Measurements from ENCODE around the gene LRTM1.

The LRTM1 gene

GRCh38 chr3:54970895-54971294 lies 43.0 kb upstream of the LRTM1 start:
- Histone ChIP-seq H3K4me3 (ENCODE audit: low read depth, low read length) (no peak overlapping the region), H3K36me3 (ENCODE audit: control insufficient read depth in 2 of 2, insufficient read depth in 1 of 2, low read length in 2 of 2) (no peaks in the 10 kb centered on the region), H3K27ac (ENCODE audit: extremely low read depth, low read depth, low read length) (no peak overlapping the region), H3K9me3 (ENCODE audit: control insufficient read depth, insufficient read depth, low read depth, low read length) (no peaks in the 10 kb centered on the region), H3K4me1 (ENCODE audit: control insufficient read depth, insufficient read depth, low read length) (no peaks in the 10 kb centered on the region)
- TF ChIP-seq ZNF341 (tag by site-specific recombination; IDR thresholded peaks at IDR 0.05; ENCODE audit: low read depth): no peak
- TF ChIP-seq ZNF311 (tag by site-specific recombination; IDR thresholded peaks at IDR 0.05; ENCODE audit: borderline replicate concordance): no peak
- TF ChIP-seq ZBTB8A (tag by site-specific recombination; IDR thresholded peaks at IDR 0.05): no peak
- TF ChIP-seq GLIS1 (tag by site-specific recombination; IDR thresholded peaks at IDR 0.05): no peak
- no peak for TF ChIP-seq ZNF501 (tag by site-specific recombination; IDR thresholded peaks at IDR 0.05)
- no peak for TF ChIP-seq ZBTB21 (tag by site-specific recombination; IDR thresholded peaks at IDR 0.05)
- TF ChIP-seq ZNF202 (tag by site-specific recombination; IDR thresholded peaks at IDR 0.05; ENCODE audit: borderline replicate concordance): no peak
- ChIA-PET CTCF (interaction anchor here (0.7 kb wide), 1 partner anchor 12 kb away, joined by 3 read pairs; no protein-coding TSS in a partner anchor), POLR2A (no interaction called here)

- Histone ChIP-seq H3K27ac (ENCODE audit: extremely low read depth, low read depth, low read length) (no peak overlapping the region), H3K36me3 (ENCODE audit: control insufficient read depth in 2 of 2, insufficient read depth in 1 of 2, low read length in 2 of 2) (no peaks in the 10 kb centered on the region), H3K4me3 (ENCODE audit: low read depth, low read length) (no peak overlapping the region), H3K4me1 (ENCODE audit: control insufficient read depth, insufficient read depth, low read length) (no peaks in the 10 kb centered on the region), H3K9me3 (ENCODE audit: control insufficient read depth, insufficient read depth, low read depth, low read length) (no peaks in the 10 kb centered on the region)
- peak; percentile 58 for TF ChIP-seq ZIC2 (tag by site-specific recombination; IDR thresholded peaks at IDR 0.05)
- no peak for TF ChIP-seq ZFP41 (tag by site-specific recombination; IDR thresholded peaks at IDR 0.05; ENCODE audit: borderline replicate concordance)
- ChIA-PET POLR2A (interaction anchor here (0.7 kb wide), 1 partner anchor 73 kb away, joined by 3 read pairs; no protein-coding TSS in a partner anchor), CTCF (interaction anchor here (0.6 to 0.7 kb wide), 2 partner anchors 18 to 150 kb away, joined by 3 to 5 read pairs; no protein-coding TSS in a partner anchor)
These were observed 41.8 kb upstream of the LRTM1 start for GRCh38 chr3:54969652-54970051.

DNA sequence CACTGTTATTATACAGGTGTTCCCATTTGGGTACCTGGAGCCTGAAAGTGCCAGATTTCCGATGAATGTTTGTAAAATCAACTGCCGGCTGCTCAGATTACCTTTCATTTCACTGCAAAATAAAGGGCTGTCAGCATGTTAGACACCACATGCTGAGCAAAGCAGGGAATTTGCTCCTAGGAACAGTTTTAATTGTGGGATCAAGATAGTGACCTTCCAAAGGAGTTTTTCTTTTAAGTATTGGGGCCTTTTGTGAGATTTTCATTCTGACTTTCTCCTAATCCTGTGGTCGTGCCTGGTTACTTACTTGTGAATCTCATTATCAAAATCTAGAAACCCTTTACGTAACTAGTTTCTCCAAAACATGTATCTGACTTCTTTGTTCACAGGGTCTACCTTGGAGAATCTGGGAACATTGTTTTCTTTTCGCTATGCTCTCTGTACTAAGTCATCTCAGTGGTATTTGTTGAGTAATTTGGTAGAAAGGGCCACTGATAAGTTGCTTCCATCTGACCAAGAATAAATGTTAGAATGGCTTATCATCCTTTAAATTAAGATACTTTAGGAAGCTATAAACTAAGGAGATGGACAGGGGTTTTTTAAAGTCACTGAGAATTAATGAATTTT lies 40.8 kb upstream of the LRTM1 start:
- H3K9me3 ChIP-seq (ENCODE audit: control insufficient read depth, insufficient read depth, low read depth, low read length): no peaks in the 10 kb centered on the region
- ChIA-PET POLR2A (no interaction called here), CTCF (no interaction called here)
- no peaks in the 10 kb centered on the region for H3K36me3 ChIP-seq (ENCODE audit: control insufficient read depth in 2 of 2, insufficient read depth in 1 of 2, low read length in 2 of 2)
- TF ChIP-seq ZNF174 (tag by site-specific recombination; IDR thresholded peaks at IDR 0.05) (no peak), SP7 (tag by site-specific recombination; IDR thresholded peaks at IDR 0.05) (no peak), ZNF132 (tag by site-specific recombination; IDR thresholded peaks at IDR 0.05; ENCODE audit: borderline replicate concordance) (no peak), FEZF1 (tag by site-specific recombination; IDR thresholded peaks at IDR 0.05) (no peak), SP2 (tag by site-specific recombination; IDR thresholded peaks at IDR 0.05) (no peak), ZNF416 (tag by site-specific recombination; IDR thresholded peaks at IDR 0.05) (no peak), ZNF169 (tag by site-specific recombination; IDR thresholded peaks at IDR 0.05) (no peak), ZNF654 (tag by site-specific recombination; IDR thresholded peaks at IDR 0.05; ENCODE audit: low read depth) (no peak), HOXD13 (CRISPR knock-in tag; IDR thresholded peaks at IDR 0.05; ENCODE audit: borderline replicate concordance) (no peak), ZBTB10 (tag by site-specific recombination; IDR thresholded peaks at IDR 0.05) (no peak), KLF1 (tag by site-specific recombination; IDR thresholded peaks at IDR 0.05) (no peak)
- H3K4me1 ChIP-seq (ENCODE audit: control insufficient read depth, insufficient read depth, low read length): no peaks in the 10 kb centered on the region
- H3K27ac ChIP-seq (ENCODE audit: extremely low read depth, low read depth, low read length): no peak overlapping the region
- H3K4me3 ChIP-seq (ENCODE audit: low read depth, low read length): no peak overlapping the region
